Right cardiac atrium (tissue), 5 donors: Measurements from ENCODE around the gene CTNND2. TPM values are rescaled to one million over a fixed set of nuclear protein-coding genes. Genes with fewer than 3 reads are reported as not detected.

Experiments
- ATAC-seq, 2 donors: fragments of 200-7000 bp; cut with Tn5 transposase; one replicate each; pipeline versions ENCODE4 v1.8.0 to v1.9.1; 2020; ENCODE audit warnings: moderate library complexity in 2 of 2, mild to moderate bottlenecking in 1 of 2
- DNase-seq, 3 donors: peaks; one replicate each; pipeline ENCODE4 v3.0.0-alpha.2; 2020
- H3K27ac ChIP-seq: one replicate; pipeline ENCODE4 v1.5.1; 2013; ENCODE audit warnings: mild to moderate bottlenecking, low read length, control low read depth, moderate library complexity
- H3K27me3 ChIP-seq: one replicate; pipeline ENCODE4 v1.6.1; 2013; ENCODE audit not compliant: control insufficient read depth, insufficient read depth
- H3K4me1 ChIP-seq: one replicate; pipeline ENCODE4 v1.6.1; 2013; ENCODE audit warnings: low read length; ENCODE audit not compliant: control insufficient read depth, insufficient read depth
- H3K4me3 ChIP-seq: one replicate; pipeline ENCODE4 v1.5.1; 2013; ENCODE audit warnings: low read length, control low read depth
- H3K9me3 ChIP-seq: one replicate; pipeline ENCODE4 v1.6.1; 2013; ENCODE audit warnings: low read length; ENCODE audit not compliant: control insufficient read depth
- WGBS: extraction: QIAGEN DNeasy Blood & Tissue Kit; methylation state at CpG from one replicate; pipeline ENCODE4 v1.1.7; 2013; 5-methylcytosine and 5-hydroxymethylcytosine counted together
- intact Hi-C, 4 donors: fragments of 100-400 bp; cut with DNase I; formaldehyde crosslinking; loops; one replicate each; pipeline versions ENCODE4 v1.11.0 to v1.14.0; 2022 to 2023
- polyA plus RNA-seq: library from polyadenylated mRNA; stranded (reverse); fragments of 200-250 nt; gene quantifications from one replicate; pipeline ENCODE4 v1.2.3, GENCODE V29; 2013
- total RNA-seq, 4 donors: library from RNA; stranded (reverse); fragmentation: NEBNext Ultra II Directional; extraction: Animal tissue kit (Norgen Biotek cat#: 25700); gene quantifications; one replicate each; pipeline ENCODE4 v1.2.1, GENCODE V29; 2021
- donor health status: healthy with polysubstance abuse.
- donor health status: DM: no; HTN: yes; CAD: no.
- donor health status: DM: no; HTN: no; CAD: no.
- donor health status: DM: no; HTN: yes; CAD: no; lungs with severe emphysema.
- donor health status: DM: yes; HTN: yes; CAD: no.

Gene CTNND2
- total and polyA plus RNA-seq, 5 donors = 2.6 to 14.0 (median 4.8) TPM

GRCh38 chr5:11777096-11777495 lies 127.2 kb downstream of the CTNND2 start:
- Histone ChIP-seq H3K4me1 (no peaks in the 10 kb centered on the region), H3K27me3 (no peaks in the 10 kb centered on the region), H3K4me3 (no peak overlapping the region), H3K9me3 (peaks cover 1% of the 10 kb centered on the region), H3K27ac (no peak overlapping the region)
- intact Hi-C loops = no loop called here
- 50% methylated on average over 2 of the region's 2 CpGs for WGBS
- ATAC-seq (no peak), DNase-seq (no peak)

- H3K4me3 ChIP-seq = no peak overlapping the region
- H3K9me3 ChIP-seq = no peaks in the 10 kb centered on the region
- no peaks in the 10 kb centered on the region for H3K27me3 ChIP-seq
- intact Hi-C loops = no loop called here
- no peak overlapping the region for H3K27ac ChIP-seq
- H3K4me1 ChIP-seq = no peaks in the 10 kb centered on the region
- ATAC-seq = no peak
- no peak for DNase-seq
- WGBS = 68% methylated on average over 2 of the region's 2 CpGs
These were observed 133.9 kb downstream of the CTNND2 start for GRCh38 chr5:11770310-11770709.

GRCh38 chr5:11760934-11761603 lies 143.2 kb downstream of the CTNND2 start:
- Histone ChIP-seq H3K27me3 (no peaks in the 10 kb centered on the region), H3K4me3 (no peak overlapping the region), H3K9me3 (peaks cover 3% of the 10 kb centered on the region), H3K27ac (no peak overlapping the region), H3K4me1 (no peaks in the 10 kb centered on the region)
- DNase-seq (no peak), ATAC-seq (no peak)
- WGBS = 84% methylated on average over 8 of the region's 8 CpGs
- intact Hi-C loops = no loop called here

- no peak for DNase-seq
- Histone ChIP-seq H3K27ac (no peak overlapping the region), H3K4me3 (no peak overlapping the region), H3K4me1 (no peaks in the 10 kb centered on the region), H3K9me3 (no peaks in the 10 kb centered on the region), H3K27me3 (no peaks in the 10 kb centered on the region)
- intact Hi-C loops = no loop called here
- ATAC-seq = no peak
- WGBS = 53% methylated on average over 1 of the region's 1 CpG
These were observed 145.9 kb downstream of the CTNND2 start for GRCh38 chr5:11758321-11758720.

GRCh38 chr5:11757661-11758060 lies 146.6 kb downstream of the CTNND2 start:
- H3K4me1 ChIP-seq = no peaks in the 10 kb centered on the region
- no peaks in the 10 kb centered on the region for H3K9me3 ChIP-seq
- 62% methylated on average over 1 of the region's 1 CpG for WGBS
- H3K4me3 ChIP-seq = no peak overlapping the region
- H3K27me3 ChIP-seq = no peaks in the 10 kb centered on the region
- H3K27ac ChIP-seq = no peak overlapping the region
- DNase-seq = no peak
- intact Hi-C loops = no loop called here
- ATAC-seq = no peak

GRCh38 chr5:11737010-11737409 lies 167.2 kb downstream of the CTNND2 start:
- intact Hi-C loops = no loop called here
- Histone ChIP-seq H3K4me3 (no peak overlapping the region), H3K4me1 (no peaks in the 10 kb centered on the region), H3K27ac (no peak overlapping the region), H3K9me3 (peaks cover 5% of the 10 kb centered on the region), H3K27me3 (no peaks in the 10 kb centered on the region)
- 75% methylated on average over 3 of the region's 3 CpGs for WGBS
- ATAC-seq (no peak), DNase-seq (no peak)

GRCh38 chr5:11734369-11734768 lies 169.9 kb downstream of the CTNND2 start:
- 85% methylated on average over 1 of the region's 1 CpG for WGBS
- Histone ChIP-seq H3K4me3 (no peak overlapping the region), H3K27ac (no peak overlapping the region), H3K27me3 (no peaks in the 10 kb centered on the region), H3K9me3 (peaks cover 5% of the 10 kb centered on the region), H3K4me1 (no peaks in the 10 kb centered on the region)
- ATAC-seq = no peak
- DNase-seq = no peak
- intact Hi-C loops = no loop called here

- DNase-seq (no peak), ATAC-seq (no peak)
- Histone ChIP-seq H3K9me3 (peaks cover 5% of the 10 kb centered on the region), H3K4me3 (no peak overlapping the region), H3K4me1 (no peaks in the 10 kb centered on the region), H3K27me3 (no peaks in the 10 kb centered on the region), H3K27ac (no peak overlapping the region)
- intact Hi-C loops = no loop called here
- 82% methylated on average over 4 of the region's 4 CpGs for WGBS
These were observed 170.4 kb downstream of the CTNND2 start for GRCh38 chr5:11733840-11734192.

GRCh38 chr5:11733185-11733839 lies 170.9 kb downstream of the CTNND2 start:
- H3K27ac ChIP-seq = no peak overlapping the region
- H3K27me3 ChIP-seq = no peaks in the 10 kb centered on the region
- H3K9me3 ChIP-seq = peaks cover 2% of the 10 kb centered on the region
- ATAC-seq = no peak
- intact Hi-C loops = no loop called here
- whole genome bisulfite sequencing = 73% methylated on average over 2 of the region's 2 CpGs
- H3K4me1 ChIP-seq = no peaks in the 10 kb centered on the region
- DNase-seq = no peak
- H3K4me3 ChIP-seq = no peak overlapping the region

- Histone ChIP-seq H3K4me1 (no peaks in the 10 kb centered on the region), H3K9me3 (no peaks in the 10 kb centered on the region), H3K27me3 (no peaks in the 10 kb centered on the region), H3K4me3 (no peak overlapping the region), H3K27ac (no peak overlapping the region)
- WGBS = 62% methylated on average over 3 of the region's 3 CpGs
- ATAC-seq (no peak), DNase-seq (no peak)
- intact Hi-C loops = no loop called here
These were observed 179.3 kb downstream of the CTNND2 start for GRCh38 chr5:11724940-11725339.

GRCh38 chr5:11719888-11720481 lies 184.3 kb downstream of the CTNND2 start:
- H3K4me1 ChIP-seq = no peaks in the 10 kb centered on the region
- ATAC-seq (no peak), DNase-seq (peak in 2 of 3 donors; percentile 37 to 66)
- no peak overlapping the region for H3K27ac ChIP-seq
- WGBS = 27% methylated on average over 5 of the region's 5 CpGs
- intact Hi-C loops = no loop called here
- no peaks in the 10 kb centered on the region for H3K9me3 ChIP-seq
- H3K4me3 ChIP-seq = no peak overlapping the region
- no peaks in the 10 kb centered on the region for H3K27me3 ChIP-seq
